ENCODE measurements around the gene ERC2. TPM values are rescaled to one million over a fixed set of nuclear protein-coding genes. Genes with fewer than 3 reads are reported as not detected.

Gene ERC2
- total and polyA plus RNA-seq, 8 donors: 1.2 to 4.8 (median 2.3) TPM

DNA sequence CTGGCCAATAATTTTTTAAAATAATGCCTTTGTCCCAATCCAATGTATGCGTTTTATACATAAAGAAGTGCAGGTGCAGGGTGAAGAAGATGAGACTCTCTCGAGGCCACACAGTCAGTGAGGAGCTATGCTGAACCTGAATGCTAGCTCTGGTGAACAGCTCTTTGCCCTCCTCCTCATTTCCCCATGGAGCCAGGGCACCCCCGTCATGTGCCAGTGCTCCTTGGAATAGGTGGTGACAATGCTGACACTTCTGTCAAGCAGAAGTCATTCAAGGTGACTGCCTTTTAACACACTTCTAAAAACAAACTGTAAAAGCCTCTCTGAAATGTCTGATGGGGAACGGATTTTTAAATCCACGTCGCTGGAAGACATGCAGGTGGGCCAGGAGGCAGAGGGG lies 818.7 kb downstream of the ERC2 start:
- no peak overlapping the region for H3K4me3 ChIP-seq
- no peak for TF ChIP-seq CTCF (IDR thresholded peaks at IDR 0.05)
- H3K27me3 ChIP-seq: no peaks in the 10 kb centered on the region
- no peaks in the 10 kb centered on the region for H3K9me3 ChIP-seq
- DNase-seq: no peak
- no peaks in the 10 kb centered on the region for H3K36me3 ChIP-seq
- no peak overlapping the region for H3K27ac ChIP-seq
- no peak for ATAC-seq
- intact Hi-C loops (cut with DNase I): no loop called here
- H3K4me1 ChIP-seq: no peaks in the 10 kb centered on the region
- WGBS, 2 donors: 73 to 76% methylated on average over 6 of the region's 6 CpGs
- FAIRE-seq: no peak

DNA sequence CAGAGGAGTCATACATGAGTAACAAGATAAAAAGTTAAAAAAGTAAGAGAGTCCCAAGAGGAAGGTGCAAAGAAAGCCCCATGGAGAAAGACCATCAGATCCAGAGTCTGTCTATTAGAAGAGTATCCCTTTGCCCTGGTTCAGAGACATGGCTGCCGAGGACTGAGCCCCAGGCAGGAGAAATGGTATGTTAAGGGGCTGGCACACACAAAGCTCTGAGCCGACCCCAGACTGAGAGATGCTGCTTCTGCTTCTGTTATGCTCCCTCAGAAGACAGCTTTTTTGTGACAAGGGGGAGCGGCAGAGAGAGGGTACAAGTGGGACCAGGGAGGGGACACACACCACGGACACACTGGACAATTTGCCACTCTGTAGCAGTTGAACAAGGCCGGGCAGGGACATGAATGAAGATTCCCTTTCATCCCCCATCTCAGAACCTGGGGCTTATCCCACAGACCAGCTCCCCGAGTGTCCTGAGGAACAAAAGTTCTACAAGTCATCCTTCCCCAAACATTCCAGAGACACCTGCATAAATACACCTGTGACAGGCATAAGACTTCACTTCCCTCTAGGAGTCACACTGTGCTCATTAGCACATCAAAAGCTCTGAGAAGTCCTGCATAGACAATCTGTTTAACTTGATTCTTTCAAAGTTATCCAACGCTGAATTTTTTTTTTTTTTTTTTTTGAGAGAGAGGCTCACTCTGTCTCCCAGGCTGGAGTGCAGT lies 819.5 kb downstream of the ERC2 start:
- Histone ChIP-seq H3K9me3 (no peaks in the 10 kb centered on the region), H3K4me3 (no peak overlapping the region), H3K4me1 (no peaks in the 10 kb centered on the region), H3K27me3 (no peaks in the 10 kb centered on the region), H3K27ac (no peak overlapping the region), H3K36me3 (no peaks in the 10 kb centered on the region)
- TF ChIP-seq CTCF (IDR thresholded peaks at IDR 0.05): no peak
- intact Hi-C loops (cut with DNase I): no loop called here
- FAIRE-seq: no peak
- DNase-seq: no peak
- no peak for ATAC-seq
- 67% methylated on average over 7 of the region's 7 CpGs for WGBS, 2 donors

DNA sequence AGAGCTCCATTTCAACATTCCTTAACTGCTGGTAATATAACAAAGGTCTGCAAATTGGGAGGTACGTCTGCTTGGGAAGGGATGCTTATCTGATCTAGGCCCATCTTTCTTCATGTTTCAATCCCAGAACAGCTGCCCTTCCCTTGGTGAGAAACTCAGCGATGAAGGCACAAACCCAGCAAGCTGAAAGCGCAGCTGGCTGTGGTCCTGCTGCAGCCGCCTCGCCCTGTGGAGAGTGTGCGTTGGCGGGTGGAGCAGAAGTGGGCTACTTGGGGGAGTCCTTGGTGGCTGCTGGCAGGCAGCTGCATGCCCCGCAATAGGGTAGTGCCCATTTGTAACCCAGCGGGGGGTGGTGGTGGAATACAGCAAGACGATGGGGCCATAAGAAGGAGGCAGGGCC lies 820.6 kb downstream of the ERC2 start:
- Histone ChIP-seq H3K27ac (no peak overlapping the region), H3K36me3 (no peaks in the 10 kb centered on the region), H3K27me3 (no peaks in the 10 kb centered on the region), H3K9me3 (no peaks in the 10 kb centered on the region), H3K4me3 (no peak overlapping the region), H3K4me1 (no peaks in the 10 kb centered on the region)
- ATAC-seq (no peak), FAIRE-seq (no peak), DNase-seq (no peak)
- no peak for TF ChIP-seq CTCF (IDR thresholded peaks at IDR 0.05)
- WGBS, 2 donors: 79 to 84% methylated on average over 10 of the region's 10 CpGs
- intact Hi-C loops (cut with DNase I): no loop called here

GRCh38 chr3:55647063-55647462 lies 821.2 kb downstream of the ERC2 start:
- no peak overlapping the region for H3K4me3 ChIP-seq
- no peak overlapping the region for H3K27ac ChIP-seq
- intact Hi-C loops (cut with DNase I): no loop called here
- WGBS, 2 donors: 54 to 61% methylated on average over 10 of the region's 10 CpGs
- no peak for TF ChIP-seq CTCF (IDR thresholded peaks at IDR 0.05)
- no peaks in the 10 kb centered on the region for H3K36me3 ChIP-seq
- FAIRE-seq (no peak), ATAC-seq (no peak), DNase-seq (no peak)
- H3K4me1 ChIP-seq: no peaks in the 10 kb centered on the region
- no peaks in the 10 kb centered on the region for H3K27me3 ChIP-seq
- no peaks in the 10 kb centered on the region for H3K9me3 ChIP-seq

DNA sequence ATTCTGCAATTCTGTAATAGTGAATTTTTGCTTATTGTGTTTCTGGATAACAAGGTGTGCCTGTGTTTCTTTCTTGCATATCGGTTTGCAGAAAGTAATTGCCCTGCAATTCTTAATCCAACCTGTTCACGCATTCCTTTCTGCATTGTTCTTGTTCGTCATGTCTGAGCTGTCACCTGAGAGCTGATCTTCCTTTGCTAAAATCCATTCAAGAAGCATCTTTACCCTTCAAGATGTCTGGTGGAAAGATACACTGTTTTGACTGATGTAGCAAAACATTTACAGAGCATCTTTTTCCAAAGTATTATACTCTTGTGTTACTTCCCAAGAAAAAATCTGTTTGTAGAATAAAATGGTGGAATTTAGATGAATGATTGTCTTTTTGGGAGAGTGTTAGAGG lies 822.1 kb downstream of the ERC2 start:
- FAIRE-seq (no peak), ATAC-seq (no peak), DNase-seq (no peak)
- Histone ChIP-seq H3K9me3 (no peaks in the 10 kb centered on the region), H3K27me3 (no peaks in the 10 kb centered on the region), H3K27ac (no peak overlapping the region), H3K36me3 (no peaks in the 10 kb centered on the region), H3K4me1 (no peaks in the 10 kb centered on the region), H3K4me3 (no peak overlapping the region)
- intact Hi-C loops (cut with DNase I): no loop called here
- 89 to 94% methylated on average over 3 of the region's 3 CpGs for WGBS, 2 donors
- no peak for TF ChIP-seq CTCF (IDR thresholded peaks at IDR 0.05)
